ENCODE data around the gene CD300LF. TPM values are rescaled to one million over a fixed set of nuclear protein-coding genes. Genes with fewer than 3 reads are reported as not detected.

CD300LF gene
- total RNA-seq, 1 donor from 2014 or later = not detected

- peaks cover 10% of the 10 kb centered on the region for H3K36me3 Mint-ChIP-seq (ENCODE audit: unreplicated experiment)
- no peak overlapping the region for H3K27ac Mint-ChIP-seq (ENCODE audit: unreplicated experiment)
- no peaks in the 10 kb centered on the region for H3K4me1 Mint-ChIP-seq (ENCODE audit: low read depth, unreplicated experiment)
- no peak overlapping the region for H3K4me3 Mint-ChIP-seq (ENCODE audit: unreplicated experiment)
- H3K9me3 Mint-ChIP-seq (ENCODE audit: unreplicated experiment) = no peaks in the 10 kb centered on the region
- no peak for DNase-seq
- no peaks in the 10 kb centered on the region for H3K27me3 Mint-ChIP-seq (ENCODE audit: unreplicated experiment)
- TF ChIP-seq CTCF (IDR thresholded peaks at IDR 0.05; ENCODE audit: partially characterized antibody, unreplicated experiment) = no peak
Observed at GRCh38 chr17:74691151-74691550, 21.6 kb downstream of the CD300LF start.

- H3K27ac Mint-ChIP-seq (ENCODE audit: unreplicated experiment) = no peak overlapping the region
- no peak for TF ChIP-seq CTCF (IDR thresholded peaks at IDR 0.05; ENCODE audit: partially characterized antibody, unreplicated experiment)
Observed at GRCh38 chr17:74690409-74690825, 22.3 kb downstream of the CD300LF start.

GRCh38 chr17:74687886-74688285 lies 24.8 kb downstream of the CD300LF start:
- no peak for DNase-seq
- Mint-ChIP-seq H3K36me3 (ENCODE audit: unreplicated experiment) (peaks cover 3% of the 10 kb centered on the region), H3K27ac (ENCODE audit: unreplicated experiment) (no peak overlapping the region), H3K27me3 (ENCODE audit: unreplicated experiment) (peaks cover 2% of the 10 kb centered on the region), H3K4me3 (ENCODE audit: unreplicated experiment) (no peak overlapping the region), H3K9me3 (ENCODE audit: unreplicated experiment) (no peaks in the 10 kb centered on the region), H3K4me1 (ENCODE audit: low read depth, unreplicated experiment) (peaks cover 11% of the 10 kb centered on the region)
- TF ChIP-seq CTCF (IDR thresholded peaks at IDR 0.05; ENCODE audit: partially characterized antibody, unreplicated experiment) = no peak

More at GRCh38 chr17:74690409-74690825, 22.3 kb downstream of the CD300LF start:
- Mint-ChIP-seq H3K4me3 (ENCODE audit: unreplicated experiment) (no peak overlapping the region), H3K4me1 (ENCODE audit: low read depth, unreplicated experiment) (peaks cover 5% of the 10 kb centered on the region), H3K9me3 (ENCODE audit: unreplicated experiment) (no peaks in the 10 kb centered on the region), H3K36me3 (ENCODE audit: unreplicated experiment) (peaks cover 10% of the 10 kb centered on the region), H3K27me3 (ENCODE audit: unreplicated experiment) (peaks cover 2% of the 10 kb centered on the region)
- DNase-seq = no peak

- Mint-ChIP-seq H3K36me3 (ENCODE audit: unreplicated experiment) (no peaks in the 10 kb centered on the region), H3K4me3 (ENCODE audit: unreplicated experiment) (no peak overlapping the region), H3K27me3 (ENCODE audit: unreplicated experiment) (peaks cover 2% of the 10 kb centered on the region), H3K27ac (ENCODE audit: unreplicated experiment) (no peak overlapping the region), H3K4me1 (ENCODE audit: low read depth, unreplicated experiment) (peaks cover 19% of the 10 kb centered on the region), H3K9me3 (ENCODE audit: unreplicated experiment) (peaks cover 2% of the 10 kb centered on the region)
- no peak for TF ChIP-seq CTCF (IDR thresholded peaks at IDR 0.05; ENCODE audit: partially characterized antibody, unreplicated experiment)
- DNase-seq = no peak
Observed at GRCh38 chr17:74686761-74687160, 26.0 kb downstream of the CD300LF start.

GRCh38 chr17:74682471-74683190 lies 30.1 kb downstream of the CD300LF start:
- Mint-ChIP-seq H3K4me3 (ENCODE audit: unreplicated experiment) (peak overlapping the region; percentile 32), H3K27ac (ENCODE audit: unreplicated experiment) (peak overlapping the region; percentile 64), H3K4me1 (ENCODE audit: low read depth, unreplicated experiment) (peaks cover 41% of the 10 kb centered on the region), H3K36me3 (ENCODE audit: unreplicated experiment) (no peaks in the 10 kb centered on the region), H3K27me3 (ENCODE audit: unreplicated experiment) (peaks cover 4% of the 10 kb centered on the region), H3K9me3 (ENCODE audit: unreplicated experiment) (peaks cover 2% of the 10 kb centered on the region)
- DNase-seq = no peak
- TF ChIP-seq CTCF (IDR thresholded peaks at IDR 0.05; ENCODE audit: partially characterized antibody, unreplicated experiment) = no peak
